Daoy (cell line): Measurements from ENCODE around the gene IFNA17. TPM values are rescaled to one million over a fixed set of nuclear protein-coding genes. Genes with fewer than 3 reads are reported as not detected.
"Not testable (repeated sequence)": the region's sequence is repeated elsewhere in the genome, so short reads cannot be mapped to it uniquely, and the experiment has no call there.

Source experiments
- DNase-seq: peaks from one replicate; pipeline ENCODE4 v3.0.0-alpha.2; 2015; ENCODE audit warnings: low read depth
- total RNA-seq: library from RNA; depleted of rRNA; stranded (reverse); fragments of >200 nt; shearing (Covaris generic); gene quantifications from 2 replicates; pipeline ENCODE4 v1.2.3, GENCODE V29; 2014; rRNA removed

Gene IFNA17
- total RNA-seq = not detected in 2 replicates

DNA sequence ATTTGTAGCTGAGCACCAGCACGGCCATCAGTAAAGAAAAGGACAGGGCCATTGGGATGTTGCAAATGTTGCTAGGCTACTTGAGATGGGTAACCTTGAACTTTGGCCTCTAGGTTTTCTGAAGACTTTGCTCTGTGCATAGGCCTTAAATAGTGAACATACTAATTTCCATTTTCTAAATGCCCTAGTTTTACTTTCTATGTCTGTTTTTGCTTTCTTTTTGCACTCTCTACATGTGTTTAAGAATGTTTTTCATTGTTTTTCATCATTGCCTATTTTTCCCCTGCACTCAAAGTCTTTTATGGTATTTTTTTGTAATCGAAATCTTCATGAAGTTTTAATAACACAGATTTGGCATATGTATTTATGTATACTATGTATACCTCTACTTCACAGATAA lies at the start of gene IFNA17:
IFNA17 (minus strand) TSS at position 101 of the 400 bp plus-strand sequence; CDS start at position 52, 49 bp downstream.
- no peak for DNase-seq

GRCh38 chr9:21268347-21268657 lies 40.3 kb upstream of the IFNA17 start:
- no peak for DNase-seq

DNA sequence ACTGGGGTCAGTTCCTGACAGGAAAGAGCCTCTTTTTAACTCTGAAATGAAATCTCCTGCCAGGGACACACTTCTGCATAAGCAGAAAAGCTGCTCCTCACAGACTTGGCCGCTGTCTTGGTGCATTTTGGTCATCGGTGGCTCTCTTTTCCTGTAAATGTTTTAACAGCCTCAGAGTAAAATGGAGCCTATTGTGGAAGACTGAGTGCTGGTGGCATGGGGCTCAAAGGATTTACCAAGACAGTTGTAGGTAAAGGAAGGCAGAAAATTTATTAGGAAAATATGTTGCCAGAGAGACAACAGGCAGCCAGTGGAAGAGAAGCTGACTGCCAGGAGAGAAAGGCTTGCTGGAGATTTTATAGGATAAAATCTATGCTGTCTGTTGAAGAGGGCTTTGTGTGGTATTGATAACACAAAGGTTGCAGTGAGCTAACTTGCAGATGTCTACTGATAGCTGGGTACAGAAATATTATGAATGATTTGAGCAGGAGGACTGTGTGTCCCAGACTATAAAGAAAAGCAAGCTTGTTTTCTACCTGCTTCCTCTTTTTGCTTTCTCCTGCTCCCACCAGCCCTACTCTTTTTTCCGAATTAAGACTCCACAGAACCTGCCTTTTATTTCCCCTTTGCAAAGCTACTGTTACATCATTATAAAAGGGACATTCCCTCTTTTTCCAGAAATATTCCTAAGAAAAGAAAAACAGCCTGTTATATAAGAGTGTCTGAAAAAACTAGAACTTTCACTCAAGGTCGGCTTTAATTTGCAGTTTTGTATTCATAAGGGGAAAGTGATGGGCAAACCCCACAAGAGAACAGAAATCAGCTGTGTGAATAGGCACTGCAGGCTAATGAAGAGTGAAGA lies 39.7 kb upstream of the IFNA17 start:
- DNase-seq = no peak

GRCh38 chr9:21266733-21267484 lies 38.9 kb upstream of the IFNA17 start:
- DNase-seq = no peak

GRCh38 chr9:21265421-21266189 lies 37.6 kb upstream of the IFNA17 start:
- DNase-seq = no peak

- DNase-seq = no peak
These were observed 27.7 kb upstream of the IFNA17 start for GRCh38 chr9:21255538-21256212.

GRCh38 chr9:21252721-21253547 lies 24.9 kb upstream of the IFNA17 start:
- no peak for DNase-seq

GRCh38 chr9:21251638-21252037 lies 23.6 kb upstream of the IFNA17 start:
- DNase-seq = no peak

GRCh38 chr9:21251190-21251589 lies 23.2 kb upstream of the IFNA17 start:
- DNase-seq = no peak

DNA sequence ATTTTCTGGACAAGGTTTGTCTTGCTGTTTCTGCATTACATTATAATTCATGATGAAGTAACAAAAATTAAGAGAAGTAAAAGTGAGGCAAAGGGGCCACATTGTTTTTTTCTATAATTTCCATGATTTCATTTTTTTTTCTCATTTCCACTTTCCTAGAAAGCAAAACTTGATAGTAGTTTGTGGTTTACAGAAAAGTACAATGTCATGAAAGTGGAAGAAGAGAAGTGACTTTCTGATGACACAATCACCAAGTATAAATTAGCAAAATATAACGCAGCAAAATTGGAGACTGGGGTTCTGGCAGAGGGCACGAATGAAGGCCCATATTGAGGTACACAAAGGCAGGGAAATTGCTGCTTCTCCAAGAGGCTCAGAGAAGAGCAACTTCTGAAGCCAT lies 16.8 kb upstream of the IFNA17 start:
- no peak for DNase-seq

DNA sequence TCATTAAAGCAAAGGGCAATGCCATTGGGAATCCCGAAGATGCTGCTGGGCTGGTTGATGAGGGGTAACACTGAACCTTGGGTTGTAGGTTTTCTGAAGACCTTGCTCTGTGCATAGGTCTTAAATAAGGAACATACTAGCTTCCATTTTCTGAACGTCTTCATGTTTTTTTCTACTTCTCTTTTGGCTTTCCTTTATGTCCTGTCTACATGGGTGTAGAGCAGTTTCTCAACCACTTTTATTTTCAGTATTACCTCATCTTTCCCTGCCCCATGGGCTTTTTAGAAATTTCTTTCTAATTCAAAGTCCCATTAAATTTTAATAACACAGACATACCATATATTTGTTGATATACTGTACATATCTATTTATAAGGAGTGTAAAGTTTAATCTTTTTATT lies 11.9 kb upstream of the IFNA17 start, which contains the start of gene IFNA14:
IFNA14 (minus strand) TSS at position 95 of the 400 bp plus-strand sequence; CDS start at position 25, 70 bp downstream.
- no peak for DNase-seq

GRCh38 chr9:21236360-21236714 lies 8.3 kb upstream of the IFNA17 start:
- DNase-seq = not testable (repeated sequence)

GRCh38 chr9:21235468-21236359 lies 7.7 kb upstream of the IFNA17 start:
- DNase-seq = not testable (repeated sequence)

- DNase-seq = no peak
These were observed 6.2 kb upstream of the IFNA17 start for GRCh38 chr9:21234153-21234687.

GRCh38 chr9:21233258-21233657 lies 5.2 kb upstream of the IFNA17 start:
- no peak for DNase-seq

- not testable (repeated sequence) for DNase-seq
These were observed 10.8 kb downstream of the IFNA17 start, which contains the start of gene IFNA16 for GRCh38 chr9:21217211-21217610. Gene IFNA16 (minus strand): TSS chr9:21217311. CDS start chr9:21217305, 6 bp downstream.

GRCh38 chr9:21213411-21214326 lies 14.4 kb downstream of the IFNA17 start:
- DNase-seq = not testable (repeated sequence)

DNA sequence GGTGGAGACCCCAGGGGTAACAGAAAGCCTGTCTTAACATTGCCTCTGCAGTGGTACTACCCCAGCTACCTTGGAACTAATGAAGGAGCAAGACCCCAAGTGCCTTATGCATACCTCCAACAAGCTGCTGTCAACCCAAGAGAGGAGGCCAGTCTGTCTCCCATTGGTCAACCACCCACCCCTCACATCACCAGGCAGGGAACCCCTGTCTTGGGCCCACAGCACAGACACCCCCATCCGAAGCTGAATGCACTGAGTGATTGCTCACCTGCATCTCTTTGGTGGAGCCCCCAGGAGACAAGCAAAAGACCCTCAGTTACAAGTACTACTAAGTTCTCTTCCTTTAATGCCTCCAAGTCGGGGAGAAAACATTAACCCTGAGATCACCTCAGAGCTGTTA lies 15.9 kb downstream of the IFNA17 start:
- DNase-seq = not testable (repeated sequence)
